Karpas-422 (cell line): ENCODE results near the gene D2HGDH. TPM values are rescaled to one million over a fixed set of nuclear protein-coding genes. Genes with fewer than 3 reads are reported as not detected.
"Not testable (repeated sequence)": the region's sequence is repeated elsewhere in the genome, so short reads cannot be mapped to it uniquely, and the experiment has no call there.

ENCODE experiments used
- DNase-seq: peaks from one replicate; pipeline ENCODE4 v3.0.0-alpha.2; 2015
- H2AFZ ChIP-seq: fragments of 200-600 bp; sonication (generic); 2 replicates; pipeline ENCODE4 v1.6.1; 2014; ENCODE audit warnings: antibody characterized with exemption, low read length, mixed read lengths
- H3K27ac ChIP-seq: fragments of 200-600 bp; sonication (generic); 2 replicates; pipeline ENCODE4 v1.5.1; 2014; ENCODE audit warnings: mild to moderate bottlenecking, low read length, moderate library complexity
- H3K27me3 ChIP-seq: fragments of 200-600 bp; sonication (generic); 2 replicates; pipeline ENCODE4 v1.6.1; 2014; ENCODE audit warnings: low read length, mixed read lengths
- H3K36me3 ChIP-seq: fragments of 200-600 bp; sonication (generic); 2 replicates; pipeline ENCODE4 v1.6.1; 2014; ENCODE audit warnings: low read length, mixed read lengths; ENCODE audit not compliant: insufficient read depth
- H3K4me1 ChIP-seq: fragments of 200-600 bp; sonication (generic); 2 replicates; pipeline ENCODE4 v1.6.1; 2014; ENCODE audit warnings: mild to moderate bottlenecking, low read length, mixed read lengths
- H3K4me2 ChIP-seq: fragments of 200-600 bp; sonication (generic); 2 replicates; pipeline ENCODE4 v1.6.1; 2014; ENCODE audit warnings: low read length, low read depth, mild to moderate bottlenecking; ENCODE audit not compliant: poor library complexity, severe bottlenecking
- H3K4me3 ChIP-seq: fragments of 200-600 bp; sonication (generic); 2 replicates; pipeline ENCODE4 v1.5.1; 2014; ENCODE audit warnings: mild to moderate bottlenecking, antibody characterized with exemption, low read length, mixed read lengths
- H3K79me2 ChIP-seq: fragments of 200-600 bp; sonication (generic); 2 replicates; pipeline ENCODE4 v1.6.1; 2014; ENCODE audit warnings: mild to moderate bottlenecking, low read length, mixed read lengths
- H3K9ac ChIP-seq: fragments of 200-600 bp; sonication (generic); 2 replicates; pipeline ENCODE4 v1.6.0; 2014; ENCODE audit warnings: low read length
- H3K9me2 ChIP-seq: fragments of 200-600 bp; sonication (generic), shearing (Covaris generic); replicated peaks from 2 replicates; pipeline ENCODE4 v1.6.0; 2014; ENCODE audit warnings: mild to moderate bottlenecking, low read length, moderate library complexity; ENCODE audit not compliant: insufficient read depth
- H3K9me3 ChIP-seq: fragments of 300-700, 200-600 bp; sonication (generic); 2 replicates; pipeline ENCODE4 v1.6.1; 2014; ENCODE audit warnings: low read length, mixed read lengths
- H4K20me1 ChIP-seq: fragments of 200-600 bp; sonication (generic); 2 replicates; pipeline ENCODE4 v1.6.1; 2014; ENCODE audit warnings: mild to moderate bottlenecking, antibody characterized with exemption, low read length, low read depth; ENCODE audit not compliant: insufficient read depth
- total RNA-seq: library from RNA; depleted of rRNA; stranded (reverse); fragments of >200 nt; shearing (Covaris generic); gene quantifications from 2 replicates; pipeline ENCODE4 v1.2.3, GENCODE V29; 2014; ENCODE audit warnings: low replicate concordance

D2HGDH gene
- total RNA-seq, 1 experiment from 2014 or later, result 21.2 TPM

DNA sequence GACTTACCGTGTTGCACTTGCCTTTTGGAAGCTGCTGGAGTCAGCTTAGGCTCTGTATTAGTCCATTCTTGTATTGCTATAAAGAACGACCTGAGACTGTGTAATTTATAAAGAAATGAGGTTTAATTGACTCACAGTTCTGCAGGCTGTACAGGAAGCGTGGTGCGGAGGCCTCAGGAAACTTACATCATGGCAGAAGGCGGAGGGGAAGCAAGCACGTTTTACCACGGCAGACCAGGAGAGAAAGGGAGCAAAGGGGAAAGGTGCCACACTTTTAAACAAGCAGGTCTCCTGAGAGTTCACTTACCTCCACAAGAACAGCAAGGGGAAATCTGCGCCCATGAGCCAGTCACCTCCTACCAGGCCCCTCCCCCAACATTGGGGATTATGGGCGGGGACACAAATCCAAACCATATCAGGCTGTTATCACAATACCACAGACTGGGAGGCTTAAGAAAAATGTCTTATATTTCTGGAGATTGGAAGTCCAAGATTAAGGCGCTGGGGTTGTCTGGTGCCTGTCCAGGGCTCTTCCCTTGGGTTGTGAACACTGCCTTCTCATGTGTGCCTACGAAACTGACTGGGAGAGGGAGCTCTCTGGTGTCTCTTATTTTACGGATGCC is 3.6 kb upstream of the D2HGDH start:
- Histone ChIP-seq H3K9me3 (no peaks in the 10 kb centered on the region), H3K4me2 (no peak overlapping the region), H3K27me3 (no peaks in the 10 kb centered on the region), H3K36me3 (no peaks in the 10 kb centered on the region), H3K79me2 (peaks cover 12% of the 10 kb centered on the region), H3K4me1 (peaks cover 10% of the 10 kb centered on the region), H3K9me2 (no peaks in the 10 kb centered on the region), H3K4me3 (no peak overlapping the region), H4K20me1 (no peaks in the 10 kb centered on the region), H2AFZ (no peak overlapping the region), H3K9ac (no peak overlapping the region), H3K27ac (no peak overlapping the region)
- DNase-seq, result no peak

DNA sequence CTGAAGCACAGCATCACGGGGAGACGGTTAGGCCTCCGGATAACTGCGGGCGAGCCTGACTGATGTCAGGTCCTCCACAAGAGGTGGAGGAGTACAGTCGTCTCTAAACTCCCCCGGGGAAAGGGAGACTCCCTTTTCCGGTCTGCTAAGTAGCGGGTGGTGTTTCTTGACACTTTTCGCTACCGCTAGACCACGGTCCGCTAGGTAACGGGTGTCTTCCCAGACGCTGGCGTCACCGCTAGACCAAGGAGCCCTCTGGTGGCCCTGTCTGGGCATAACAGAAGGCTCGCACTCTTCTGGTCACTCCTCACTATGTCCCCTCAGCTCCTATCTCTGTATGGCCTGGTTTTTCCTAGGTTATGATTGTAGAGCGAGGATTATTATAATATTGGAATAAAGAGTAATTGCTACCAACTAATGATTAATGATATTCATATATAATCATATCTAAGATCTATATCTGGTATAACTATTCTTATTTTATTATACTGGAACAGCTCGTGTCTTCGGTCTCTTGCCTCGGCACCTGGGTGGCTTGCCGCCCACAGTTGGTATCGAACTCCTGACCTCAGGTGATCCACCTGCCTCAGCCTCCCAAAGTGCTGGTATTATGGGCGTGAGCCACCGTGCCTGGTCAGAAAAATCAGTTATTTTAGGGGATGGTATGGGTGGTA is 1.8 kb upstream of the D2HGDH start:
- Histone ChIP-seq H3K4me2 (peak overlapping the region; percentile 38), H3K4me1 (peaks cover 14% of the 10 kb centered on the region), H3K79me2 (peaks cover 30% of the 10 kb centered on the region)
- not testable (repeated sequence) for H4K20me1 ChIP-seq, H3K9ac ChIP-seq, H2AFZ ChIP-seq, H3K4me3 ChIP-seq, H3K9me3 ChIP-seq, H3K9me2 ChIP-seq, H3K27me3 ChIP-seq, H3K27ac ChIP-seq, H3K36me3 ChIP-seq
- DNase-seq, result peak; percentile 73

DNA sequence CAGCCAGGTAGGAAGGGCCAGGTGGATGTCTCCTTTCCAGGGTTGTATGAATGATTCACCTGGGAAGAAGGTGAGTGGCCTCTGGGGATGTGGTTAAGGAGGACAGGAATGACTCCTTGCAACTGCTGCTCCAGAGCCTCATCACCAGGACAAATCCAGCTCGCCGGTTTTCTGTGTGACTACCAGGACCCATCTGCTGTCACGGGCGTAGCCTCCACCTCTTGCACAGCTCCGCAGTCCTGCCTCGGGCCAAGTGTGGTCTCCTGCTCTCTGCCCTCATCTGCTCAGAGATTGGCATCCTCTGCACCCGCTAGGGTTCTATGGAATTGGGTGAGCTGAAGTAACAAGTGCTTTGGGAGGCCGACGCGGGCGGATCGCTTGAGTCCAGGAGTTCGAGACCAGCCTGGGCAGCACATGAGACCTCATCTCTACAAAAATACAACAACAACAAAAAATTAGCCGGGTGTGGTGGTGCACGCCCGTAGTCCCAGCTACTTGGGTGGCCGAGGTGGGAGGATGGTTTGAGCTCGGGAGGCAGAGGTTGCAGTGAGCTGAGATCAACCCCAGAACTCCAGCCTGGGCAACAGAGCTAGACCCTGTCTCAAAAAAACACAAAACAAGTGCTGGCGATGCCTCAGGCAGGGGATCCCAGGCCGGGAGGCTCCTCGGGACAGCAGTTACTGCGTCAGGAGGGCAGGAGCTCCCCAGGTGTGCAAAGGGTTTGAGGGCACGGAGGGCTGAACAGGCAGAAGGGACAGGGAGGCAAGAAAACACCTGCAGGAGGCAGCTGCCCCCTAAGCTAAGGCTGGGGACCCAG is 831 bp upstream of the D2HGDH start:
- peak overlapping the region; percentile 67 for H3K9ac ChIP-seq

DNA sequence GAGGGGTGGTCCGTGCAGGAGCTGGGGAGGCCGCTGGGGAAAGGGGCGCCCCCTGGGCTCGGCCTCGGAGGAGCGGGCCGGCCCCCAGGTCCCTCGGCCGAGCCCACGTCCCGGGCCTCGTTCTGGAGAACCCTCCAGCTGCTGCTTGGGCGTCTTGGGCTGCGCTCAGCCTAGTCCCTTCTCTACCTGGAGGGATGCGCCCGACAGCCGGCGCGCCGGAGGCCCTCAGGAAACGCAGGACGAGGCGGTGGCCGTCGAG is 293 bp upstream of the D2HGDH start:
- Histone ChIP-seq H3K27ac (no peak overlapping the region), H3K79me2 (peaks cover 43% of the 10 kb centered on the region), H3K4me3 (peak overlapping the region; percentile 97), H3K4me2 (peak overlapping the region; percentile 90), H3K9ac (peak overlapping the region; percentile 67), H3K9me2 (no peaks in the 10 kb centered on the region), H2AFZ (peak overlapping the region; percentile 74), H3K36me3 (no peaks in the 10 kb centered on the region), H3K4me1 (peaks cover 14% of the 10 kb centered on the region), H3K9me3 (no peaks in the 10 kb centered on the region), H3K27me3 (no peaks in the 10 kb centered on the region), H4K20me1 (no peaks in the 10 kb centered on the region)
- DNase-seq, result no peak

More for the DNA sequence above, 831 bp upstream of the D2HGDH start:
- no peaks in the 10 kb centered on the region for H3K9me2 ChIP-seq
- peaks cover 38% of the 10 kb centered on the region for H3K79me2 ChIP-seq
- no peak overlapping the region for H3K27ac ChIP-seq
- H3K4me3 ChIP-seq, result peak overlapping the region; percentile 97
- no peaks in the 10 kb centered on the region for H3K27me3 ChIP-seq
- H4K20me1 ChIP-seq, result no peaks in the 10 kb centered on the region
- no peaks in the 10 kb centered on the region for H3K9me3 ChIP-seq
- H3K4me2 ChIP-seq, result peak overlapping the region; percentile 90
- no peaks in the 10 kb centered on the region for H3K36me3 ChIP-seq
- H3K4me1 ChIP-seq, result peaks cover 14% of the 10 kb centered on the region
- DNase-seq, result peak; percentile 43
- H2AFZ ChIP-seq, result peak overlapping the region; percentile 74

DNA sequence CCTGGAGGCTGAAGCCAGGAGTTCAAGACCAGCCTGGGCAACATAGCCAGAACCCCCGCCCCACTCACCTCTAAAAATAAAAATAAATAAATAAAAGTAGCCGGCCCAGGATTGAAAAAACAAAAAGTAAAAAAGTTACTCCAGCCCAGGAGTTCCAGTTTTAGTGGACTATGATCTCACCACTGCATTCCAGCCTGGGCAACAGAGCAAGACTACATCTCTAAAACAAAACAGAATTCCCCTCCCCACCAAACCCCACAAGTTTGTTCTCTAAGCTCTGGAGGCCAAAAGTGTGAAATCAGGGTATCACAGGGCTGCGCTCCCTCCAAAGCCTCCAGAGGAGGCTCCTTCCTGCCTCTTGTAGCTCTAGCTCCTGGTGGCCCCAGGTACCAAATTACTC is 1.7 kb downstream of the D2HGDH start:
- peak overlapping the region; percentile 99; the same call in 1 of the 2 replicates for H3K9ac ChIP-seq
- H3K4me2 ChIP-seq, result peak overlapping the region; percentile 90
- H2AFZ ChIP-seq, result no peak overlapping the region
- H3K36me3 ChIP-seq, result no peaks in the 10 kb centered on the region
- H3K27me3 ChIP-seq, result no peaks in the 10 kb centered on the region
- H3K9me3 ChIP-seq, result no peaks in the 10 kb centered on the region
- peaks cover 14% of the 10 kb centered on the region for H3K4me1 ChIP-seq
- H3K27ac ChIP-seq, result no peak overlapping the region
- no peak for DNase-seq
- H4K20me1 ChIP-seq, result no peaks in the 10 kb centered on the region
- H3K79me2 ChIP-seq, result peaks cover 55% of the 10 kb centered on the region
- no peaks in the 10 kb centered on the region for H3K9me2 ChIP-seq
- peak overlapping the region; percentile 97; the same call in 1 of the 2 replicates for H3K4me3 ChIP-seq

DNA sequence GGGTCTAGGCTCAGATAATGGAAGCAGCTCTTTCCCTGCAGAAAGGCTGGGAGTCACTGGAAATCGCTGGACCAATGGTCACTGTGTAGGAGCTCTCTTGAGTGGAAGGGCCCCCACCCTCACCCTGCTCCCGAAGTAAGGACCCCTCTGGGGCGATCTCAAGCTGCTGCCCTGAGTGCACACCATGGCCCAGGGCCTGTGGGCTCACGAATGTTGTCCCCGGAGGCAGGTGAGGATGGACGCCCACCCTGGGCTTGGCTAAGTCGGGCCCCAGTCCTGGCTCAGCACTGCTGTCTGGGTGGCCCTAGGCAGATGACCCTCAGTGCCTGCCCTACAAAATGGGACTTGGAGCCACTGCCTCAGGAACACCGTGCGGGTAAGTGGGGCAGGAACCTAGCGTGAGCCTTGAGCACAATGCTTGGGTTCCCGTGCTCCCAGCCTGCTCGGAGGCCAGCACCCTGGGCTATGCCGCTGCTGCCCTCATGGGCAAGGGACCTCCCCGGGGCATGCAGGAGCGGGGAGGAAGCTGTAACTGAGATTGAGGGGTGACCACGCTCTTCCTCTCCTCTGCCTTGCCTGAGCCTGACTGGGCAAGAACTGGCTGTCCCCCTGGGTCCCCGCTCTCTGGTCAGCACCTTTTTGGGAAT is 3.7 kb downstream of the D2HGDH start:
- Histone ChIP-seq H3K79me2 (peaks cover 60% of the 10 kb centered on the region), H3K9me3 (no peaks in the 10 kb centered on the region), H3K9me2 (no peaks in the 10 kb centered on the region), H3K4me1 (peaks cover 14% of the 10 kb centered on the region), H4K20me1 (no peaks in the 10 kb centered on the region), H2AFZ (no peak overlapping the region), H3K27ac (no peak overlapping the region), H3K36me3 (no peaks in the 10 kb centered on the region), H3K4me2 (no peak overlapping the region), H3K4me3 (no peak overlapping the region), H3K9ac (no peak overlapping the region), H3K27me3 (no peaks in the 10 kb centered on the region)
- DNase-seq, result no peak

DNA sequence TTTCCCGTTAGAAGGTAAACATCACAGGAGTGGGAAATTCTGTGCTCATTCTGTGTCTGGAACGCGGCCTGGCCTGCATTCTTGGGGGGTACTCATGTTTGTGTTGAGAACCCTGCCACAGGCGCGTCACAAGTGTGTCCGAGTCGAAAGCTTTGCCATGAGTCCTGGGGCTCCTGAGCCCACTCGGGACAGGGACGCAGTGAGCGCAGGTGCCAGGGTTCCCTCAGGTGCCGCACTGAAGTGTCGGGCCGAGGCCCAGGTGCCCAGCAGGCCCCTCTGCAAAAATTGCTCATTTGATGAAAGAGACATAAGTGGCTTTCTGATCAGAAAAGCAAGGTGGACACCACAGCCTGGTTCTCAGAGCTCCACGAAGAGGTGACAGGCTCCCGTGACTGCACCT is 4.7 kb downstream of the D2HGDH start:
- no peak overlapping the region for H3K9ac ChIP-seq
- no peaks in the 10 kb centered on the region for H3K9me2 ChIP-seq
- no peak overlapping the region for H3K4me3 ChIP-seq
- no peak overlapping the region for H3K27ac ChIP-seq
- no peaks in the 10 kb centered on the region for H3K27me3 ChIP-seq
- DNase-seq, result no peak
- no peaks in the 10 kb centered on the region for H3K9me3 ChIP-seq
- H2AFZ ChIP-seq, result no peak overlapping the region
- no peak overlapping the region for H3K4me2 ChIP-seq
- H3K4me1 ChIP-seq, result peaks cover 10% of the 10 kb centered on the region
- H3K79me2 ChIP-seq, result peaks cover 60% of the 10 kb centered on the region
- no peaks in the 10 kb centered on the region for H4K20me1 ChIP-seq
- H3K36me3 ChIP-seq, result peaks cover 4% of the 10 kb centered on the region; the same call in 1 of the 2 replicates

DNA sequence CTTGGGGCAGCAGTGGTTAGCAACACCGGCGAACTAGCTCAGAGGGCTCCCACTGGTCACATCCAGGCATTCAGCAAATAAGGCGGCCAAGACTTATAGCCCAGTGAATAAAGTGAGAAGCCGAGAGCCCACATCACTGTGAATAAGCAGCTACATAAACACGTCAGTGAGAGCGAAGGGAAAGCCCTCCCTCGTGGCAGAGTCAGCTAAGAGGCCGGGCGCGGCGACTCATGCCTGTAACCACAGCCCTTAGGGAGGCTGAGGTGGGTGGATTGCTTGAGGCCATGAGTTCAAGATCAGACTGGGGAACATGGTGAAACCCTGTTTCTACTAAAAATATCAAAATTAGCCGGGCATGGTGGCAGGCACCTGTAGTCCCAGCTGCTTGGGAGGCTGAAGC is 5.2 kb downstream of the D2HGDH start:
- no peaks in the 10 kb centered on the region for H3K9me3 ChIP-seq
- H2AFZ ChIP-seq, result no peak overlapping the region
- no peak for DNase-seq
- H3K36me3 ChIP-seq, result peaks cover 9% of the 10 kb centered on the region
- H3K27me3 ChIP-seq, result no peaks in the 10 kb centered on the region
- no peak overlapping the region for H3K9ac ChIP-seq
- H3K27ac ChIP-seq, result no peak overlapping the region
- H3K4me2 ChIP-seq, result no peak overlapping the region
- peaks cover 9% of the 10 kb centered on the region for H3K4me1 ChIP-seq
- no peak overlapping the region for H3K4me3 ChIP-seq
- H3K9me2 ChIP-seq, result no peaks in the 10 kb centered on the region
- peaks cover 59% of the 10 kb centered on the region for H3K79me2 ChIP-seq
- H4K20me1 ChIP-seq, result no peaks in the 10 kb centered on the region
